Osteoblast (primary cell): ENCODE data around the gene ADAM12. TPM values are rescaled to one million over a fixed set of nuclear protein-coding genes. Genes with fewer than 3 reads are reported as not detected.

Experiments
- DNase-seq: peaks from one replicate; pipeline ENCODE4 v3.0.0; 2011; ENCODE audit warnings: low spot score, mixed read lengths; ENCODE audit not compliant: insufficient read length; ENCODE audit errors: missing footprints
- H2AFZ ChIP-seq: 2 replicates; pipeline ENCODE4 v1.6.0; 2011; ENCODE audit warnings: mild to moderate bottlenecking, low read length
- H3K27ac ChIP-seq: 2 replicates; pipeline ENCODE4 v1.5.1; 2011; ENCODE audit warnings: mild to moderate bottlenecking, low read depth, low read length, moderate library complexity
- H3K27me3 ChIP-seq: 2 replicates; pipeline ENCODE4 v1.6.0; 2012; ENCODE audit warnings: mild to moderate bottlenecking, control low read depth, inconsistent platforms, low read length, moderate library complexity; ENCODE audit not compliant: insufficient read depth
- H3K36me3 ChIP-seq: 2 replicates; pipeline ENCODE4 v1.5.1; 2011; ENCODE audit warnings: mild to moderate bottlenecking, low read length, control low read depth, moderate library complexity; ENCODE audit not compliant: insufficient read depth
- H3K4me1 ChIP-seq: 2 replicates; pipeline ENCODE4 v1.5.1; 2011; ENCODE audit warnings: mild to moderate bottlenecking, low read length, control low read depth, moderate library complexity; ENCODE audit not compliant: insufficient read depth
- H3K4me2 ChIP-seq: 2 replicates; pipeline ENCODE4 v1.6.0; 2011; ENCODE audit warnings: mild to moderate bottlenecking, low read length; ENCODE audit not compliant: insufficient read depth
- H3K4me3 ChIP-seq: fragments of 200-600 bp; sonication (generic); 3 replicates; pipeline ENCODE4 v1.5.1; 2012; ENCODE audit warnings: mild to moderate bottlenecking, low read length, inconsistent platforms; ENCODE audit not compliant: insufficient read depth
- H3K79me2 ChIP-seq: 2 replicates; pipeline ENCODE4 v1.6.0; 2012; ENCODE audit warnings: mild to moderate bottlenecking, low read length, control low read depth, inconsistent platforms; ENCODE audit not compliant: insufficient read depth
- H3K9me3 ChIP-seq: 2 replicates; pipeline ENCODE4 v1.5.1; 2011; ENCODE audit warnings: low read depth, low read length, control low read depth
- H4K20me1 ChIP-seq: 2 replicates; pipeline ENCODE4 v1.6.0; 2012; ENCODE audit warnings: mild to moderate bottlenecking, low read length, control low read depth; ENCODE audit not compliant: insufficient read depth
- total RNA-seq: library from RNA; depleted of rRNA; stranded (reverse); fragments of >200 nt; gene quantifications from 2 replicates; pipeline ENCODE4 v1.2.3, GENCODE V29; 2012
- TF ChIP-seq, protein P1 (sequence below): IDR thresholded peaks from 2 replicates; pipeline ENCODE4 v1.5.1; 2011; ENCODE audit warnings: mild to moderate bottlenecking, low read depth, low read length, moderate library complexity; ENCODE audit errors: extremely low read depth

The ADAM12 gene
- total RNA-seq, 1 donor = 345 TPM

DNA sequence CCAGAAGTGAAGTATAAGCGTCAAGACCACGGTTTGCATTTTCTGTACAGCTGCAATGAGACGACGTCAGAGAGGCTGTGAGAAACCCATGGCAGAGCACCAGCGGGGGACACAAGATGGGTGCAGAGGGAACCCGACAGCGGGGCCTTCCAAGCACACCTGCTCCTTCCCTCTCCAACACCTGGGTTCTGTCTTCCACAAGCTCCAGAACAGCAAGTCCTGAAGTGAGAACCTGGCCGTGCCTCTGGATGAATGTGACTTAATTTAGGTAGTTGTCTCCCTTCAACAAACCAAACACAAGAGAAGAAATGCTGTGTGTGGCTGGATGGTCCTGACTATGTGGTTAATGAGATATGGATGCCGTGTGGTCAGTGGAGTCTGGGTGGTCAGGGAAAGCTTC lies 76.1 kb downstream of the ADAM12 start:
- TF ChIP-seq, protein P1, sequence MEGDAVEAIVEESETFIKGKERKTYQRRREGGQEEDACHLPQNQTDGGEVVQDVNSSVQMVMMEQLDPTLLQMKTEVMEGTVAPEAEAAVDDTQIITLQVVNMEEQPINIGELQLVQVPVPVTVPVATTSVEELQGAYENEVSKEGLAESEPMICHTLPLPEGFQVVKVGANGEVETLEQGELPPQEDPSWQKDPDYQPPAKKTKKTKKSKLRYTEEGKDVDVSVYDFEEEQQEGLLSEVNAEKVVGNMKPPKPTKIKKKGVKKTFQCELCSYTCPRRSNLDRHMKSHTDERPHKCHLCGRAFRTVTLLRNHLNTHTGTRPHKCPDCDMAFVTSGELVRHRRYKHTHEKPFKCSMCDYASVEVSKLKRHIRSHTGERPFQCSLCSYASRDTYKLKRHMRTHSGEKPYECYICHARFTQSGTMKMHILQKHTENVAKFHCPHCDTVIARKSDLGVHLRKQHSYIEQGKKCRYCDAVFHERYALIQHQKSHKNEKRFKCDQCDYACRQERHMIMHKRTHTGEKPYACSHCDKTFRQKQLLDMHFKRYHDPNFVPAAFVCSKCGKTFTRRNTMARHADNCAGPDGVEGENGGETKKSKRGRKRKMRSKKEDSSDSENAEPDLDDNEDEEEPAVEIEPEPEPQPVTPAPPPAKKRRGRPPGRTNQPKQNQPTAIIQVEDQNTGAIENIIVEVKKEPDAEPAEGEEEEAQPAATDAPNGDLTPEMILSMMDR = no peak
- H3K27ac ChIP-seq = no peak overlapping the region

DNA sequence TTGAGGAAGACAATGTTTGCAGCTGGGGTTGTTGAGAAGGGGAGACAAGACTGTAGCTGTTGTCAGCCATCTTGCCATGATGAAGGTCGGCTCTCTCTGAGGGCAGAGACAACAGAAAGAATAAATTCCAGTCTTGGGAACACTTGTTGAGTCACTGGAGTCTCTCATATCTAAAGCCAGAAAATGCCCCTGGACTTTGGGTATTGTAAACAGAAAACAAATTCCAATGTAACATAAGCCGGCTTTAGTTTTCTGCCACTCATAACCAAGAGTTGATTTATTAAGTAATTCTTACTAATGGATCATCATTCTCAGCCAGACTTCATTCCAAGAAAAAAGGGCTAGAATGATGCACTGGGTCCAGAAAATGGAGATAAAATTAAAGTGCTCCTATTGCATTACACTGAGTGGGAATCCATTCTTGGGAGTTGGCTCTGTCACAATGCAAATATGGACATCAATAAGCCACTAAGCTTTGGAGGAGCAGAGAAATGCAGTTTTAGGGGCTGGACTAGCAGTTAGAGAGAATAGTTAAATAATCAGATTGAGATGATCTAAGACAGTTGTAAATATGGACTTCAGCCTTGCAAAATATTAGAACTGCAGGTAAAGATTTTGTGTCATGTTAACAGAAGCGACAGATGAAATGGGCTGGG lies 78.9 kb downstream of the ADAM12 start:
- Histone ChIP-seq H3K79me2 (peaks cover 38% of the 10 kb centered on the region), H3K27ac (no peak overlapping the region), H4K20me1 (no peaks in the 10 kb centered on the region), H3K36me3 (peaks cover 37% of the 10 kb centered on the region), H3K4me1 (peaks cover 6% of the 10 kb centered on the region), H3K27me3 (no peaks in the 10 kb centered on the region), H3K9me3 (no peaks in the 10 kb centered on the region), H3K4me2 (no peak overlapping the region), H3K4me3 (no peak overlapping the region), H2AFZ (no peak overlapping the region)
- no peak for DNase-seq
- TF ChIP-seq, protein P1 = no peak

More for the DNA sequence above, 76.1 kb downstream of the ADAM12 start:
- Histone ChIP-seq H3K9me3 (no peaks in the 10 kb centered on the region), H3K4me1 (peaks cover 19% of the 10 kb centered on the region), H3K4me2 (no peak overlapping the region), H2AFZ (no peak overlapping the region), H4K20me1 (peaks cover 5% of the 10 kb centered on the region), H3K79me2 (peaks cover 43% of the 10 kb centered on the region), H3K27me3 (no peaks in the 10 kb centered on the region), H3K4me3 (no peak overlapping the region), H3K36me3 (peaks cover 48% of the 10 kb centered on the region)
- no peak for DNase-seq

- H3K27ac ChIP-seq = no peak overlapping the region
- no peaks in the 10 kb centered on the region for H4K20me1 ChIP-seq
- H3K4me3 ChIP-seq = no peak overlapping the region
- no peak overlapping the region for H2AFZ ChIP-seq
- peaks cover 5% of the 10 kb centered on the region for H3K36me3 ChIP-seq
- H3K79me2 ChIP-seq = peaks cover 62% of the 10 kb centered on the region
- TF ChIP-seq, protein P1 = peak; percentile 42
- no peaks in the 10 kb centered on the region for H3K9me3 ChIP-seq
- no peaks in the 10 kb centered on the region for H3K27me3 ChIP-seq
- no peak overlapping the region for H3K4me2 ChIP-seq
- no peak for DNase-seq
- no peaks in the 10 kb centered on the region for H3K4me1 ChIP-seq
Observed at GRCh38 chr10:126302826-126303665, 85.2 kb downstream of the ADAM12 start.

DNA sequence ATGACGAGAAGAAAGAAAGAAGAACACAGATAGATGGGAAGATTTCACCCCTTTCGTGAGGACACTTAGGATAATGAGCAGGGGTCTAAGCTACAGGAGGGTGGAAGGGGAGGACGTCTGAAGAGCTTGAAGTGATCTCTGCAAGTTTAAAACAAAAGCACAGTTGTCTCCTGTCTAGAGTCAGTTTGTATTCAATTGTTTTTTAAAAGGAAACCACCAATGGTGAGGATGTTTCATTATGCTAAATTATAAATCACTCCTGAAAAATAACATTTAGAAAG lies 85.9 kb downstream of the ADAM12 start:
- no peak for DNase-seq
- H3K4me2 ChIP-seq = no peak overlapping the region
- TF ChIP-seq, protein P1 = no peak
- no peak overlapping the region for H2AFZ ChIP-seq
- no peaks in the 10 kb centered on the region for H3K27me3 ChIP-seq
- no peak overlapping the region for H3K27ac ChIP-seq
- H3K4me3 ChIP-seq = no peak overlapping the region
- no peaks in the 10 kb centered on the region for H3K4me1 ChIP-seq
- peaks cover 65% of the 10 kb centered on the region for H3K79me2 ChIP-seq
- H3K36me3 ChIP-seq = no peaks in the 10 kb centered on the region
- H4K20me1 ChIP-seq = no peaks in the 10 kb centered on the region
- H3K9me3 ChIP-seq = no peaks in the 10 kb centered on the region
